GM12878 (cell line): Measurements from ENCODE around the gene ZNF473. TPM values are rescaled to one million over a fixed set of nuclear protein-coding genes. Genes with fewer than 3 reads are reported as not detected.

Source experiments
- ASH2L ChIP-seq: fragments of 300-600, 200-600 bp; sonication (generic); IDR thresholded peaks from 2 replicates; pipeline ENCODE4 v1.6.1; 2017; ENCODE audit warnings: low read depth, mild to moderate bottlenecking, borderline replicate concordance
- BCL11A ChIP-seq: IDR thresholded peaks from 2 replicates; pipeline ENCODE4 v1.6.1; 2011; ENCODE audit warnings: low read depth, low read length
- CEBPZ ChIP-seq: fragments of 150-350 bp; IDR thresholded peaks from 2 replicates; pipeline ENCODE4 v1.6.1; 2016; ENCODE audit warnings: low read depth, low read length
- HDGF ChIP-seq: fragments of 450-650 bp; IDR thresholded peaks from 2 replicates; pipeline ENCODE4 v1.6.1; 2016; ENCODE audit warnings: antibody characterized with exemption
- JUND ChIP-seq: IDR thresholded peaks from 2 replicates; pipeline ENCODE4 v1.6.1; 2012; ENCODE audit warnings: low read depth, mild to moderate bottlenecking, low read length, improper control_type of control experiment, moderate library complexity
- LARP7 ChIP-seq: fragments of 450-650 bp; IDR thresholded peaks from 2 replicates; pipeline ENCODE4 v1.6.1; 2017; ENCODE audit warnings: mild to moderate bottlenecking
- MTA2 ChIP-seq: fragments of 450-650 bp; IDR thresholded peaks from 2 replicates; pipeline ENCODE4 v1.6.1; 2016; ENCODE audit warnings: low read depth, mild to moderate bottlenecking, moderate library complexity
- NBN ChIP-seq: fragments of 450-650 bp; IDR thresholded peaks from 2 replicates; pipeline ENCODE4 v1.6.1; 2016
- NFYA ChIP-seq: IDR thresholded peaks from 2 replicates; pipeline ENCODE4 v1.6.1; 2011; ENCODE audit warnings: low read depth, mild to moderate bottlenecking, low read length, improper control_type of control experiment, borderline replicate concordance
- NR2C1 ChIP-seq: fragments of 450-650 bp; IDR thresholded peaks from 2 replicates; pipeline ENCODE4 v1.6.1; 2017; ENCODE audit warnings: antibody characterized with exemption, mild to moderate bottlenecking, moderate library complexity
- NR2F1 ChIP-seq: fragments of 450-650 bp; conservative IDR thresholded peaks from 2 replicates; pipeline ENCODE4 v1.6.1; 2017; ENCODE audit warnings: mild to moderate bottlenecking
- RELB ChIP-seq: fragments of 450-650 bp; IDR thresholded peaks from 2 replicates; pipeline ENCODE4 v1.6.1; 2017; ENCODE audit warnings: low read depth, mild to moderate bottlenecking, moderate library complexity
- SIN3A ChIP-seq: IDR thresholded peaks from 2 replicates; pipeline ENCODE4 v1.6.1; 2012; ENCODE audit warnings: low read depth, low read length, improper control_type of control experiment
- SMAD5 ChIP-seq: IDR thresholded peaks from 2 replicates; pipeline ENCODE4 v1.6.1; 2016; ENCODE audit warnings: antibody characterized with exemption, low read depth
- SREBF2 ChIP-seq: IDR thresholded peaks from 2 replicates; pipeline ENCODE4 v1.6.1; 2012; ENCODE audit warnings: mild to moderate bottlenecking, low read length
- TBL1XR1 ChIP-seq: IDR thresholded peaks from 2 replicates; pipeline ENCODE4 v1.6.1; 2012; ENCODE audit warnings: low read depth, low read length, improper control_type of control experiment
- WRNIP1 ChIP-seq: IDR thresholded peaks from 2 replicates; pipeline ENCODE4 v1.6.1; 2011; ENCODE audit warnings: low read depth, low read length, improper control_type of control experiment, borderline replicate concordance
- YBX1 ChIP-seq: fragments of 450-650 bp; IDR thresholded peaks from 2 replicates; pipeline ENCODE4 v1.6.1; 2016; ENCODE audit warnings: antibody characterized with exemption
- ZNF274 ChIP-seq: IDR thresholded peaks from one replicate; pipeline ENCODE4 v1.8.0; 2011; ENCODE audit not compliant: insufficient read length, insufficient read depth
- polyA plus RNA-seq, 11 experiments: library from polyadenylated mRNA; depleted of rRNA in 4 of 11; unstranded in 6 of 11; stranded (reverse) in 5 of 11; fragments of >200 nt; fragmentation: Nextera tagmentation in 4 of 11; fragmentation: Illumina TruSeq in 1 of 11; extraction: Ambion mirVana in 4 of 11; extraction: Trizol in 1 of 11; gene quantifications; 1 replicate in 1 of 11; 2 replicates in 10 of 11; pipeline versions ENCODE4 v1.2.1 to v1.2.3, GENCODE V29; 2011 to 2016; ENCODE audit warnings: inconsistent platforms in 2 of 11, missing spikeins in 2 of 11, low read depth in 1 of 11
- total RNA-seq, 4 experiments: library from RNA; depleted of rRNA in 3 of 4; stranded (reverse); fragments of >200 nt in 3 of 4; fragmentation: Illumina TruSeq in 1 of 4; extraction: Trizol in 1 of 4; gene quantifications; 2 replicates each; pipeline versions ENCODE4 v1.2.1 to v1.2.3, GENCODE V29; 2013 to 2021
- TF ChIP-seq, protein P1 (sequence below): fragments of 450-650 bp; IDR thresholded peaks from 2 replicates; pipeline ENCODE4 v1.6.1; 2014; ENCODE audit warnings: mild to moderate bottlenecking
- TF ChIP-seq, protein P2 (sequence below): fragments of 450-650 bp; IDR thresholded peaks from 2 replicates; pipeline ENCODE4 v1.6.1; 2017; ENCODE audit warnings: borderline replicate concordance

ZNF473 gene
- total and polyA plus RNA-seq, 10 of the 15 experiments (the other 5 are each of a cell fraction or from before 2014, with no cell fraction given), result 2.3 to 14.9 (median 6.3) TPM

GRCh38 chr19:50025022-50025793 lies 597 bp upstream of the ZNF473 start, which contains the start of gene VRK3 (continued):
- TF ChIP-seq ASH2L, result no peak
- TF ChIP-seq NFYA, result no peak
- TF ChIP-seq, protein P1, sequence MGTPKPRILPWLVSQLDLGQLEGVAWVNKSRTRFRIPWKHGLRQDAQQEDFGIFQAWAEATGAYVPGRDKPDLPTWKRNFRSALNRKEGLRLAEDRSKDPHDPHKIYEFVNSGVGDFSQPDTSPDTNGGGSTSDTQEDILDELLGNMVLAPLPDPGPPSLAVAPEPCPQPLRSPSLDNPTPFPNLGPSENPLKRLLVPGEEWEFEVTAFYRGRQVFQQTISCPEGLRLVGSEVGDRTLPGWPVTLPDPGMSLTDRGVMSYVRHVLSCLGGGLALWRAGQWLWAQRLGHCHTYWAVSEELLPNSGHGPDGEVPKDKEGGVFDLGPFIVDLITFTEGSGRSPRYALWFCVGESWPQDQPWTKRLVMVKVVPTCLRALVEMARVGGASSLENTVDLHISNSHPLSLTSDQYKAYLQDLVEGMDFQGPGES, result no peak; the same call in 1 of the 2 replicates
- no peak for TF ChIP-seq TBL1XR1
- TF ChIP-seq MTA2, result no peak; the same call in 1 of the 2 replicates
- no peak for TF ChIP-seq JUND
- no peak for TF ChIP-seq ZNF274
- no peak for TF ChIP-seq WRNIP1
- peak; percentile 79; the same call in 1 of the 2 replicates for TF ChIP-seq LARP7
- TF ChIP-seq NR2F1, result peak; percentile 77
- TF ChIP-seq SIN3A, result no peak; the same call in none of the 2 replicates
- TF ChIP-seq, protein P2, sequence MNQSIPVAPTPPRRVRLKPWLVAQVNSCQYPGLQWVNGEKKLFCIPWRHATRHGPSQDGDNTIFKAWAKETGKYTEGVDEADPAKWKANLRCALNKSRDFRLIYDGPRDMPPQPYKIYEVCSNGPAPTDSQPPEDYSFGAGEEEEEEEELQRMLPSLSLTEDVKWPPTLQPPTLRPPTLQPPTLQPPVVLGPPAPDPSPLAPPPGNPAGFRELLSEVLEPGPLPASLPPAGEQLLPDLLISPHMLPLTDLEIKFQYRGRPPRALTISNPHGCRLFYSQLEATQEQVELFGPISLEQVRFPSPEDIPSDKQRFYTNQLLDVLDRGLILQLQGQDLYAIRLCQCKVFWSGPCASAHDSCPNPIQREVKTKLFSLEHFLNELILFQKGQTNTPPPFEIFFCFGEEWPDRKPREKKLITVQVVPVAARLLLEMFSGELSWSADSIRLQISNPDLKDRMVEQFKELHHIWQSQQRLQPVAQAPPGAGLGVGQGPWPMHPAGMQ, result no peak
- 0 out of 2 replicates have a peak, but pooled peaks have one; percentile 58 for TF ChIP-seq HDGF
- TF ChIP-seq NBN, result peak; percentile 66
- TF ChIP-seq YBX1, result no peak
- TF ChIP-seq CEBPZ, result no peak
- no peak for TF ChIP-seq SMAD5
- no peak for TF ChIP-seq BCL11A
- TF ChIP-seq RELB, result 0 out of 2 replicates have a peak, but pooled peaks have one; percentile 6
- TF ChIP-seq SREBF2, result no peak
- peak; percentile 75 for TF ChIP-seq NR2C1
